Measurements from ENCODE around the gene ITGAE.

ITGAE gene

GRCh38 chr17:3821101-3821500 lies 20.1 kb upstream of the ITGAE start:
- in situ Hi-C loops (cut with MboI; ENCODE audit: low sequenced_read_pairs): no loop called here

GRCh38 chr17:3818786-3819185 lies 17.8 kb upstream of the ITGAE start:
- in situ Hi-C loops (cut with MboI; ENCODE audit: low sequenced_read_pairs): no loop called here

GRCh38 chr17:3817851-3818605 lies 17.0 kb upstream of the ITGAE start:
- in situ Hi-C loops (cut with MboI; ENCODE audit: low sequenced_read_pairs): no loop called here

GRCh38 chr17:3815925-3816324 lies 14.9 kb upstream of the ITGAE start:
- in situ Hi-C loops (cut with MboI; ENCODE audit: low sequenced_read_pairs): no loop called here

GRCh38 chr17:3815122-3815521 lies 14.1 kb upstream of the ITGAE start:
- in situ Hi-C loops (cut with MboI; ENCODE audit: low sequenced_read_pairs): no loop called here

GRCh38 chr17:3814361-3814760 lies 13.4 kb upstream of the ITGAE start:
- in situ Hi-C loops (cut with MboI; ENCODE audit: low sequenced_read_pairs): no loop called here

- in situ Hi-C loops (cut with MboI; ENCODE audit: low sequenced_read_pairs): no loop called here
Measured at GRCh38 chr17:3813171-3813570, 12.2 kb upstream of the ITGAE start.

GRCh38 chr17:3812771-3813170 lies 11.8 kb upstream of the ITGAE start:
- in situ Hi-C loops (cut with MboI; ENCODE audit: low sequenced_read_pairs): no loop called here

GRCh38 chr17:3812284-3812683 lies 11.3 kb upstream of the ITGAE start:
- in situ Hi-C loops (cut with MboI; ENCODE audit: low sequenced_read_pairs): no loop called here

GRCh38 chr17:3810019-3810418 lies 9.0 kb upstream of the ITGAE start:
- in situ Hi-C loops (cut with MboI; ENCODE audit: low sequenced_read_pairs): no loop called here

GRCh38 chr17:3809135-3809534 lies 8.1 kb upstream of the ITGAE start:
- in situ Hi-C loops (cut with MboI; ENCODE audit: low sequenced_read_pairs): no loop called here

GRCh38 chr17:3808701-3809100 lies 7.7 kb upstream of the ITGAE start:
- in situ Hi-C loops (cut with MboI; ENCODE audit: low sequenced_read_pairs): no loop called here

- in situ Hi-C loops (cut with MboI; ENCODE audit: low sequenced_read_pairs): no loop called here
Measured at GRCh38 chr17:3805581-3805980, 4.6 kb upstream of the ITGAE start.

GRCh38 chr17:3804503-3804931 lies 3.5 kb upstream of the ITGAE start:
- in situ Hi-C loops (cut with MboI; ENCODE audit: low sequenced_read_pairs): no loop called here

- in situ Hi-C loops (cut with MboI; ENCODE audit: low sequenced_read_pairs): no loop called here
Measured at GRCh38 chr17:3803308-3803640, 2.3 kb upstream of the ITGAE start.

- in situ Hi-C loops (cut with MboI; ENCODE audit: low sequenced_read_pairs): no loop called here
Measured at GRCh38 chr17:3802461-3803307, 1.7 kb upstream of the ITGAE start.

GRCh38 chr17:3801792-3802191 lies 804 bp upstream of the ITGAE start:
- in situ Hi-C loops (cut with MboI; ENCODE audit: low sequenced_read_pairs): no loop called here

- in situ Hi-C loops (cut with MboI; ENCODE audit: low sequenced_read_pairs): no loop called here
Measured at GRCh38 chr17:3801347-3801746, 359 bp upstream of the ITGAE start.

GRCh38 chr17:3799181-3799945 lies 1.6 kb downstream of the ITGAE start:
- in situ Hi-C loops (cut with MboI; ENCODE audit: low sequenced_read_pairs): no loop called here

GRCh38 chr17:3798273-3799180 lies 2.5 kb downstream of the ITGAE start:
- in situ Hi-C loops (cut with MboI; ENCODE audit: low sequenced_read_pairs): no loop called here

- in situ Hi-C loops (cut with MboI; ENCODE audit: low sequenced_read_pairs): no loop called here
Measured at GRCh38 chr17:3796822-3797170, 4.2 kb downstream of the ITGAE start.

Measured in hTERT RPE-1 (cell line).